MM.1S (cell line): Measurements from ENCODE around the gene PDE11A.

Experiments
- CTCF ChIP-seq: fragments of 300-600 bp; sonication (generic); IDR thresholded peaks from 2 replicates; pipeline ENCODE4 v1.5.1; 2016; ENCODE audit warnings: antibody characterized with exemption, low read length, mixed read lengths
- EZH2 ChIP-seq: fragments of 300-600 bp; sonication (generic); optimal IDR thresholded peaks from 2 replicates; pipeline ENCODE3; 2017; ENCODE audit warnings: low read depth, mild to moderate bottlenecking, antibody characterized with exemption, low read length, mixed read lengths

- TF ChIP-seq CTCF (no peak), EZH2 (no peak)
These were observed 276.6 kb downstream of the PDE11A start for GRCh38 chr2:177796011-177796410.
